HG03575 (cell line): ENCODE results near the gene ATP5F1C.
A peak's percentile ranks its signal among the peaks of the same experiment; 100 is the strongest.
"Not testable (repeated sequence)": the region's sequence is repeated elsewhere in the genome, so short reads cannot be mapped to it uniquely, and the experiment has no call there.

Experiments
- ATAC-seq: cut with Tn5 transposase; IDR thresholded peaks from one replicate; pipeline ENCODE4 v1.9.1; 2021; ENCODE audit not compliant: unreplicated experiment, insufficient number of reproducible peaks, low FRiP score; ENCODE audit errors: extremely low read depth

ATP5F1C gene

GRCh38 chr10:7789390-7789789, 1.4 kb downstream of the ATP5F1C start:
- no peak for ATAC-seq

GRCh38 chr10:7792541-7792940, 4.6 kb downstream of the ATP5F1C start:
- no peak for ATAC-seq

GRCh38 chr10:7794251-7795026, 6.5 kb downstream of the ATP5F1C start:
- no peak for ATAC-seq

- ATAC-seq, result no peak
These were observed 7.6 kb downstream of the ATP5F1C start for GRCh38 chr10:7795605-7796004.

GRCh38 chr10:7797582-7797981, 9.6 kb downstream of the ATP5F1C start:
- ATAC-seq, result no peak

- no peak for ATAC-seq
These were observed 14.6 kb downstream of the ATP5F1C start for GRCh38 chr10:7802606-7803005.

- ATAC-seq, result no peak
These were observed 16.2 kb downstream of the ATP5F1C start for GRCh38 chr10:7804216-7804615.

- ATAC-seq, result no peak
These were observed 16.8 kb downstream of the ATP5F1C start for GRCh38 chr10:7804741-7805140.

- no peak for ATAC-seq
These were observed 20.8 kb downstream of the ATP5F1C start for GRCh38 chr10:7808686-7809267.

- no peak for ATAC-seq
These were observed 22.5 kb downstream of the ATP5F1C start for GRCh38 chr10:7810443-7810842.

GRCh38 chr10:7811000-7811399, 23.0 kb downstream of the ATP5F1C start:
- no peak for ATAC-seq

GRCh38 chr10:7811743-7812142, 23.8 kb downstream of the ATP5F1C start:
- ATAC-seq, result not testable (repeated sequence)

GRCh38 chr10:7813481-7813880, 25.5 kb downstream of the ATP5F1C start:
- no peak for ATAC-seq

GRCh38 chr10:7817576-7817975, 29.6 kb downstream of the ATP5F1C start:
- ATAC-seq, result no peak

- ATAC-seq, result no peak
These were observed 30.0 kb downstream of the ATP5F1C start for GRCh38 chr10:7817984-7818294.

GRCh38 chr10:7818295-7819120, 30.5 kb downstream of the ATP5F1C start, which contains the start of gene TAF3:
TSS of gene TAF3 (plus strand) at chr10:7818505. CDS start at chr10:7818710, 205 bp downstream.
- peak; percentile 68 for ATAC-seq

GRCh38 chr10:7819121-7819460, 31.1 kb downstream of the ATP5F1C start:
- ATAC-seq, result no peak

- ATAC-seq, result no peak
These were observed 36.3 kb downstream of the ATP5F1C start for GRCh38 chr10:7824251-7824650.

GRCh38 chr10:7826971-7827370, 39.0 kb downstream of the ATP5F1C start:
- ATAC-seq, result no peak

- ATAC-seq, result no peak
These were observed 41.4 kb downstream of the ATP5F1C start for GRCh38 chr10:7829289-7829834.
